GM23248 (cell line): ENCODE results near the gene RPLP1. TPM values are rescaled to one million over a fixed set of nuclear protein-coding genes. Genes with fewer than 3 reads are reported as not detected.

Source experiments
- DNase-seq: peaks from one replicate; pipeline ENCODE4 v3.0.0-alpha.2; 2015
- H2AFZ ChIP-seq: fragments of 200-600 bp; sonication (generic); 2 replicates; pipeline ENCODE4 v1.6.1; 2016; ENCODE audit warnings: antibody characterized with exemption
- H3F3A ChIP-seq: fragments of 200-600 bp; sonication (generic); 2 replicates; pipeline ENCODE4 v1.6.1; 2016; ENCODE audit warnings: mild to moderate bottlenecking, antibody characterized with exemption, mixed run types; ENCODE audit not compliant: insufficient read depth
- H3K27ac ChIP-seq: fragments of 200-600 bp; sonication (generic); 2 replicates; pipeline ENCODE4 v1.5.1; 2016; ENCODE audit warnings: mild to moderate bottlenecking
- H3K27me3 ChIP-seq: fragments of 200-600 bp; sonication (generic); replicated peaks from 2 replicates; pipeline ENCODE4 v1.6.1; 2016; ENCODE audit warnings: mild to moderate bottlenecking; ENCODE audit not compliant: insufficient read depth
- H3K36me3 ChIP-seq: fragments of 200-600 bp; sonication (generic); 2 replicates; pipeline ENCODE4 v1.6.1; 2016; ENCODE audit warnings: low read depth, mild to moderate bottlenecking
- H3K4me1 ChIP-seq: fragments of 200-600 bp; sonication (generic); 2 replicates; pipeline ENCODE4 v1.6.1; 2016; ENCODE audit warnings: mild to moderate bottlenecking; ENCODE audit not compliant: insufficient read depth
- H3K4me2 ChIP-seq: fragments of 200-600 bp; sonication (generic); one replicate; pipeline ENCODE4 v1.6.1; 2016; ENCODE audit warnings: mild to moderate bottlenecking; ENCODE audit not compliant: unreplicated experiment
- H3K4me3 ChIP-seq: fragments of 200-600 bp; sonication (generic); 2 replicates; pipeline ENCODE4 v1.5.1; 2016; ENCODE audit warnings: mild to moderate bottlenecking
- H3K79me2 ChIP-seq: fragments of 200-600 bp; sonication (generic); 2 replicates; pipeline ENCODE4 v1.6.1; 2016; ENCODE audit warnings: mild to moderate bottlenecking; ENCODE audit not compliant: insufficient read depth
- H3K9ac ChIP-seq: fragments of 200-600 bp; sonication (generic); 2 replicates; pipeline ENCODE4 v1.6.1; 2016; ENCODE audit warnings: mild to moderate bottlenecking
- H3K9me2 ChIP-seq: fragments of 200-600 bp; sonication (generic); 2 replicates; pipeline ENCODE4 v1.6.1; 2016; ENCODE audit warnings: mixed run types, mild to moderate bottlenecking, moderate library complexity; ENCODE audit not compliant: insufficient read depth
- H3K9me3 ChIP-seq: fragments of 200-600 bp; sonication (generic); one replicate; pipeline ENCODE4 v1.6.1; 2017; ENCODE audit warnings: low read depth
- H4K20me1 ChIP-seq: fragments of 200-600 bp; sonication (generic); 2 replicates; pipeline ENCODE4 v1.6.0; 2016; ENCODE audit not compliant: insufficient read depth
- EZH2 ChIP-seq: fragments of 200-600 bp; sonication (generic); IDR thresholded peaks from 2 replicates; pipeline ENCODE4 v1.6.1; 2018; ENCODE audit warnings: antibody characterized with exemption, mild to moderate bottlenecking; ENCODE audit not compliant: insufficient read depth, poor library complexity, severe bottlenecking
- EZH2phosphoT487 ChIP-seq: fragments of 200-600 bp; sonication (generic); IDR thresholded peaks from 2 replicates; pipeline ENCODE4 v1.6.1; 2018; ENCODE audit warnings: antibody characterized with exemption, moderate library complexity, mild to moderate bottlenecking, low read depth; ENCODE audit not compliant: insufficient read depth
- WGBS, 2 experiments: methylation state at CpG; one replicate each; pipeline ENCODE4 v1.1.6; 2015 to 2017; ENCODE audit warnings: low lambda C conversion rate in 2 of 2, low coverage in 1 of 2; ENCODE audit errors: missing lambda C conversion rate in 2 of 2; 5-methylcytosine and 5-hydroxymethylcytosine counted together
- in situ Hi-C: fragments of 300-500 bp; cut with MboI; formaldehyde crosslinking; loops from 2 replicates; pipeline ENCODE4 v1.15.0; 2020
- polyA plus RNA-seq: library from polyadenylated mRNA; unstranded; fragments of >200 nt; fragmentation: Nextera tagmentation; extraction: Ambion mirVana; gene quantifications from 2 replicates; pipeline ENCODE4 v1.2.1, GENCODE V29; 2016
- total RNA-seq: library from RNA; depleted of rRNA; stranded (reverse); fragments of >200 nt; shearing (Covaris generic); gene quantifications from 2 replicates; pipeline ENCODE4 v1.2.3, GENCODE V29; 2014

RPLP1 gene
- total and polyA plus RNA-seq, 2 experiments from 2014 or later, result 172 to 963 TPM

- 83 to 88% methylated on average over 5 to 6 of the region's 6 CpGs for WGBS, 2 experiments
These were observed 46.4 kb downstream of the RPLP1 start for GRCh38 chr15:69498987-69499386.

GRCh38 chr15:69499521-69500211, 47.0 kb downstream of the RPLP1 start:
- Histone ChIP-seq H3K79me2 (no peaks in the 10 kb centered on the region), H3K9ac (no peak overlapping the region), H4K20me1 (no peaks in the 10 kb centered on the region), H2AFZ (no peak overlapping the region), H3K4me2 (no peak overlapping the region), H3K4me3 (no peak overlapping the region), H3K9me3 (no peaks in the 10 kb centered on the region), H3K27ac (no peak overlapping the region), H3K9me2 (no peaks in the 10 kb centered on the region), H3K27me3 (no peaks in the 10 kb centered on the region; the same call in none of the 2 replicates), H3K36me3 (no peaks in the 10 kb centered on the region), H3F3A (0 out of 2 replicates have a peak, but pooled peaks cover 3% of the 10 kb centered on the region), H3K4me1 (no peaks in the 10 kb centered on the region)
- in situ Hi-C loops, result no loop called here
- no peak for DNase-seq
- TF ChIP-seq EZH2 (no peak), EZH2phosphoT487 (no peak)
- 78 to 82% methylated on average over 14 of the region's 14 CpGs for WGBS, 2 experiments

More at GRCh38 chr15:69498987-69499386, 46.4 kb downstream of the RPLP1 start:
- no peaks in the 10 kb centered on the region for H4K20me1 ChIP-seq
- H3K36me3 ChIP-seq, result no peaks in the 10 kb centered on the region
- H2AFZ ChIP-seq, result no peak overlapping the region
- DNase-seq, result no peak
- in situ Hi-C loops, result no loop called here
- TF ChIP-seq EZH2phosphoT487 (no peak), EZH2 (no peak)
- H3K9ac ChIP-seq, result no peak overlapping the region
- 0 out of 2 replicates have a peak, but pooled peaks cover 3% of the 10 kb centered on the region for H3F3A ChIP-seq
- H3K79me2 ChIP-seq, result no peaks in the 10 kb centered on the region
- no peaks in the 10 kb centered on the region; the same call in none of the 2 replicates for H3K27me3 ChIP-seq
- no peak overlapping the region for H3K4me2 ChIP-seq
- no peaks in the 10 kb centered on the region for H3K4me1 ChIP-seq
- no peaks in the 10 kb centered on the region for H3K9me3 ChIP-seq
- no peaks in the 10 kb centered on the region for H3K9me2 ChIP-seq
- no peak overlapping the region for H3K27ac ChIP-seq
- no peak overlapping the region for H3K4me3 ChIP-seq

GRCh38 chr15:69500339-69500738, 47.7 kb downstream of the RPLP1 start:
- H3K4me1 ChIP-seq, result no peaks in the 10 kb centered on the region
- 0 out of 2 replicates have a peak, but pooled peaks cover 3% of the 10 kb centered on the region for H3F3A ChIP-seq
- no peaks in the 10 kb centered on the region for H3K36me3 ChIP-seq
- no peaks in the 10 kb centered on the region for H3K9me2 ChIP-seq
- no peaks in the 10 kb centered on the region for H3K79me2 ChIP-seq
- no peak overlapping the region for H2AFZ ChIP-seq
- H3K9me3 ChIP-seq, result no peaks in the 10 kb centered on the region
- in situ Hi-C loops, result no loop called here
- H3K4me2 ChIP-seq, result no peak overlapping the region
- TF ChIP-seq EZH2phosphoT487 (no peak), EZH2 (no peak)
- H3K27me3 ChIP-seq, result no peaks in the 10 kb centered on the region; the same call in none of the 2 replicates
- H4K20me1 ChIP-seq, result no peaks in the 10 kb centered on the region
- WGBS, 2 experiments, result 36 to 53% methylated on average over 1 of the region's 1 CpG
- no peak overlapping the region for H3K9ac ChIP-seq
- no peak for DNase-seq
- no peak overlapping the region for H3K27ac ChIP-seq
- H3K4me3 ChIP-seq, result no peak overlapping the region

GRCh38 chr15:69501456-69501855, 48.8 kb downstream of the RPLP1 start:
- H2AFZ ChIP-seq, result no peak overlapping the region
- DNase-seq, result no peak
- H3K9me3 ChIP-seq, result no peaks in the 10 kb centered on the region
- H3K36me3 ChIP-seq, result no peaks in the 10 kb centered on the region
- no peak overlapping the region for H3K9ac ChIP-seq
- no peaks in the 10 kb centered on the region for H3K79me2 ChIP-seq
- no peaks in the 10 kb centered on the region for H3F3A ChIP-seq
- H3K4me2 ChIP-seq, result no peak overlapping the region
- no peaks in the 10 kb centered on the region; the same call in none of the 2 replicates for H3K27me3 ChIP-seq
- WGBS, 2 experiments, result 79 to 80% methylated on average over 8 of the region's 8 CpGs
- H3K4me3 ChIP-seq, result no peak overlapping the region
- H4K20me1 ChIP-seq, result no peaks in the 10 kb centered on the region
- H3K9me2 ChIP-seq, result no peaks in the 10 kb centered on the region
- in situ Hi-C loops, result no loop called here
- H3K4me1 ChIP-seq, result no peaks in the 10 kb centered on the region
- H3K27ac ChIP-seq, result no peak overlapping the region
- TF ChIP-seq EZH2, result no peak
- no peak for TF ChIP-seq EZH2phosphoT487
